MG63 (cell line): ENCODE results near the gene CSF3R. TPM values are rescaled to one million over a fixed set of nuclear protein-coding genes. Genes with fewer than 3 reads are reported as not detected.

ENCODE experiments used
- DNase-seq: peaks from one replicate; pipeline ENCODE4 v3.0.0-alpha.2; 2020
- H3K27me3 ChIP-seq: fragments of 250-450 bp; sonication (Bioruptor Pico); 2 replicates; pipeline ENCODE4 v1.5.1; 2020; ENCODE audit warnings: mild to moderate bottlenecking, moderate library complexity
- H3K36me3 ChIP-seq: fragments of 250-450 bp; sonication (Bioruptor Pico); 2 replicates; pipeline ENCODE4 v1.5.1; 2020; ENCODE audit warnings: mild to moderate bottlenecking, moderate library complexity
- H3K4me3 ChIP-seq: fragments of 250-450 bp; sonication (Bioruptor Pico); 2 replicates; pipeline ENCODE4 v1.5.1; 2020; ENCODE audit warnings: mild to moderate bottlenecking, moderate library complexity
- H3K9me3 ChIP-seq: fragments of 250-450 bp; sonication (Bioruptor Pico); 2 replicates; pipeline ENCODE4 v1.5.1; 2020; ENCODE audit warnings: mild to moderate bottlenecking, moderate library complexity
- total RNA-seq: library from RNA; depleted of rRNA; stranded (reverse); fragments of >200 nt; shearing (Covaris generic); gene quantifications from 2 replicates; pipeline ENCODE4 v1.2.3, GENCODE V29; 2014; ENCODE audit warnings: low replicate concordance; rRNA removed

Gene CSF3R
- not detected in 2 replicates for total RNA-seq

DNA sequence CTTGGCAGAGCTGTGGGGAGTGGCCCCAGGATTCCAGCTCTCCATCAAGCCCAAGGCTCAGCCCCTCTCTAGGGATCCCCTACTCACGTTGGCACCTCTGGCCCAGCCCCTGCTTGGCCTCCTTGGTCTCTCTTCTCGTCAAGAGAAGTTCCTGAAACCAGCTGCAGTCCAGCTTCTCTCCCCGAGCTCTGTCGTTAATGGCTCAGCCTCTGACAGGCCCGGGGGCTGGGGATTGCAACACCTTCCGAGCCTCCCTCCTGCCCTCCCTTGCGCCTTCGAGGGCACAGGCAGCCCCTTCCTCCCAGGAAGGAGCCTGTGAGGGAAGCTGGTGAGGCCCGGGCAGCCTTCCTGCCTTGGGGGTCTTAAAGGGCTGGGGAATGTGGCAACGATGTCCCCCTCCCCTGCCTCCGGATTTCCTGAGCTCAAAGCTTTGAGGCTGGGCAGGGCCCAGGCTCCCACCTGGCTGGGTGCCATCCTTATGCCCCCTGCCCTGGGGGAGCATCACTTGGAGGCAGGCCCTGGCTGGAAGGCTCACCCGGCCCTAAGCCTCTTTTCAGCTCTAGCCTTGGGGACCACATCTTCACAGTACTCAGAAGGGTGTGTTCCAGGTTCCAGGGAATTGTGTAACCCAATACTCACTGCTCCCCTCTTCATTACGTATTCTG, at the start of gene CSF3R:
Gene CSF3R (minus strand): TSS at position 190 of the 665 bp plus-strand sequence. CDS start 3,417 bp downstream, outside the sequence.
- Histone ChIP-seq H3K4me3 (no peak within 1 kb of the TSS), H3K36me3 (no peaks in the 10 kb centered on the region), H3K9me3 (no peaks in the 10 kb centered on the region), H3K27me3 (no peaks in the 10 kb centered on the region)
- no peak for DNase-seq

DNA sequence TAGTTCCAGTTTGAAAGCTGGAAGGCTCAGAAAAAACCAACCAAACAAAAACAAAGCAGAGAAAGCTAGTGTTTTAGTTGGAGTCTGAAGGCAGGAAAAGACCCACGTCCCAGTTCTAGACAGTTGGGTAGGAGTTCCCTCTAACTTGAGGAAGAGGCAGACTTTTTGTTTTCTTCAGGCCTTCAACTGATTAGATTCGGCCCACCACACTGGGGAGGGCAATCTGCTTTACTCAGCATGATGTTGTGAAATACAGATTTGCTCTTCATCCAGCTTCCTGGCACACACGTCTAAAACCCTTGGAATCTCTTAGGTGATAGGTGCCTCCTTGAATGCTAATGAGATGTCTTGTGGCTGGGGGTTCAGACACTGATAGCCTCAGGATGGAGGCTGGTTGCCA, 49.1 kb upstream of the CSF3R start:
- H3K36me3 ChIP-seq = no peaks in the 10 kb centered on the region
- H3K27me3 ChIP-seq = peaks cover 7% of the 10 kb centered on the region; the same call in 1 of the 2 replicates
- H3K9me3 ChIP-seq = no peaks in the 10 kb centered on the region
- no peak overlapping the region for H3K4me3 ChIP-seq
- DNase-seq = no peak

DNA sequence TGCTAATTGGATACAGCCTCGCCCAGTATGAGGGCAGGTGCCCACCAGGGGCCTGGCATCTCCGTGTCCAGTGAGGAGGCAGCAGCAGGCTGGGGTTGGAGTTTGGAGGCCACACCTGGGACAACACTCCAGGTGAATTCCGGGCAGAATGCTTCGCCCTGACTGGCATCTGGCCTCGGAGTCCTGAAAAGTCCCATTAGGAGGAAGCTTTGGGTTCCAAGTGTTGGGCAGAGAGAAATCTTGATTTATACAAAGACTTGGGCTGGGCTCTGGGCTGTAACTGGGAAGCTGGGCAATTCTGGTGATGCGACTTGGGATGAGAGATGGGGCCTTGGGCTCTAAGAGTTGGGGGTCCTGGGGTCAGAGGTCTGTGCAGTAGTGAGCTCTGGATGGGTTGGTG, 48.1 kb upstream of the CSF3R start:
- DNase-seq = no peak
- Histone ChIP-seq H3K36me3 (no peaks in the 10 kb centered on the region), H3K4me3 (no peak overlapping the region), H3K9me3 (no peaks in the 10 kb centered on the region), H3K27me3 (peaks cover 3% of the 10 kb centered on the region; the same call in 1 of the 2 replicates)

DNA sequence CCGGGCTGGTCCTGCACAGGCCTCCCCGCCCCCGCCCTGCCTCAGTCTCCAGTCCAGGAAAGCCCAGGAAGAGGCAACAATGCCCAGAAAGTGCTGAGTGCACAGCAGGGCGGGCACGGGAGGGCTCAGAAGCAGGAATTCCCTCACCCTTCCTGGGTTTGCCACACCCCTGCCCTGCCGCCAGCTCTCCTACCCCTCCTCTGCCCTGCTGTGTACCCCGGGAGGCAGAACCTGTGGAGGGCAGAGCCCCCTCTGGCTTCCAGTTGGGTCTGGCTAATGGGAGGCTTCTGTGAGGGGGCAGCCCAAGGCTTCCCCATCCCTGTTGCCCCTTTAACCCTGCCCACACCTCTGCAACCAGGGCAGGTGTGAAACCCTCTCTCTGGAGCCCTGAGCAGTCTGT, 47.5 kb upstream of the CSF3R start:
- H3K27me3 ChIP-seq = peaks cover 3% of the 10 kb centered on the region; the same call in 1 of the 2 replicates
- DNase-seq = no peak
- no peaks in the 10 kb centered on the region for H3K9me3 ChIP-seq
- H3K4me3 ChIP-seq = no peak overlapping the region
- no peaks in the 10 kb centered on the region for H3K36me3 ChIP-seq

DNA sequence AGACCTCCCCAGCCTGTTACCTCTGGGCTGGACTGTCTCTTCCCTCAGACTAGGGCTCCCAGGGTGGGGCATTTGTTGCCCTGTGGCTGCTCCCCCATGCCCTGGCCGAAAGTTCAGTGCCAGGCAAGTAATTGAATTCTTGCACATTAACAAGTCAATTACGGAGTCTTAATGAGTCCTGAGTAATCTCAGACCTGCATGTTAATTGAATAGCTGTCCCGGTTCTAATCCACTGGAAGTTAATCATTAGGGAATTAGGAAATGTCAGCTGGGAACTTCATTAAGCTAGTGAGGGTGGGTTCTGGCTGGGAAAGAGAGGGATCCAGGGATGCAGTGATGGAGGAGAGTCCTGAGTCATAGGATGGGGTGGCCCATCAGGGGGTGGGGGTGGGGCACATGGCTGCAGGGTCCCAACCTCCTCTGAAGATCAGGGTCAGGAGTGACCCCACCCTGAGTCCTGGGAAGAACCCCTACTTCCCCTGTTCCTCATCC, 47.1 kb upstream of the CSF3R start:
- no peak for DNase-seq
- Histone ChIP-seq H3K9me3 (no peaks in the 10 kb centered on the region), H3K4me3 (no peak overlapping the region), H3K27me3 (peaks cover 3% of the 10 kb centered on the region; the same call in 1 of the 2 replicates), H3K36me3 (no peaks in the 10 kb centered on the region)

DNA sequence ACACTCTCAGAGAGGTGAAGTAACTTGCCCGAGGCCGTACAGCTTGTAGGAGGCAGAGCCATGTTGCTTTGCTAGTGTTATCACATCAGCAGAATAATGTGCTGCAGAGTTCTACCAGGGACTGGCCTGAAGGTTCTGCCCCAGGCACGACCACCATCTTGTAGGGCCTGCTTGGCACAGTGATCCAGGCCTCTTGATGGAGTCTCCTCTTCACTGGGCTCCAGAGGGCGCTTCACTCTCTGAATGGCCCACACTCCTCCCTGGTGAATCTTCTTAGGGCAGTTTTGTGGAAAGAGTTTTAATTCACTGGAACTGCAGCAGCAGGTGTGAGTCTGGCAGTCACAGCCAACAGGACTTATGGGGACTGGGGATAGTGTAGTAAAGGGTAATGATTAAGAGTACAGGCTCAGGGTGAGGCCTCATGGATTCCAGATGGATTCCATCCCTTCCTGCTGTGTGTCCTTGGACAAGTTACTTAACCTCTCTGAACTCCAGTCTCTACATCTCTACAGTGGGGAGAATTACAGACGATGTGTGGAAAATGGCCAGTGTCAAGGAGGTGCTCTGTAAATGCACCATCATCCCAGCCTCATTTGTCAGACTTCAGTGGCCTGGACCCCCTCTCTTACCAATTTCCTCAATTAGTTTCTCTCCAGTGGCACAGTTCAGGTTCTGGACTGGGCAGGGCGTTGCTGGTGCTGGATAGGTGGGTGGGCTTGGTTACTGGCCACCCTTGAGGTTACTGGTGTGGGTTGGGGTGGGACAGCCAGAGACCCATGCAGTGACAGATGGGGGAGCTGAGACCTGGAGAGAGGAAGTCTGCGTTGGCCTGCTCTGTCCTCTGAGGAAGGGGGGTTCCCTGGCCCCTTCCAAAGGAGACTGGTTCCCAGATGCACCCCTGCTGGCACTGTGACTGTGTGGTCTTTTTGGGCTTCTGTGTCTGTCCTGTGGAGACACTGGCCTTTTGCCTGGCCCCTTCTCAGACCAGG, 45.9 kb upstream of the CSF3R start:
- Histone ChIP-seq H3K27me3 (peaks cover 3% of the 10 kb centered on the region; the same call in 1 of the 2 replicates), H3K9me3 (no peaks in the 10 kb centered on the region), H3K36me3 (no peaks in the 10 kb centered on the region), H3K4me3 (no peak overlapping the region)
- no peak for DNase-seq

DNA sequence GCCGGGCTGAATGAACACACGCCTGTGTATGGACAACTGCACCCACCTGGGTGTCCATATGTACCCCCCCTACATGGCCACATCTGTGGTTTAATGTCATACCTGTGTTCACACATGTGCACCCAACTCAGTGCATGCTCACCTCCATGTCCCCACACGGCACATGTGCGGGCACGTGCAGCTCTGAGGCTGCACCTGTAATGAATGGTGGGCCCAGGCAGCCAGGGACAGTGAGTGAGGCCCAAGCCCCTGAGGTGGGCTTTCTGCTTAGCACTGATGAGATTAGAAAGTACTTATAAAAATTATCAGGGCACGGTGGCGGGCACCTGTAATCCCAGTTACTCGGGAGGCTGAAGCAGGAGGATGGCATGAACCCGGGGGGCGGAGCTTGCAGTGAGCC, 42.5 kb upstream of the CSF3R start:
- no peaks in the 10 kb centered on the region for H3K27me3 ChIP-seq
- no peaks in the 10 kb centered on the region for H3K9me3 ChIP-seq
- H3K36me3 ChIP-seq = no peaks in the 10 kb centered on the region
- no peak overlapping the region for H3K4me3 ChIP-seq
- no peak for DNase-seq

DNA sequence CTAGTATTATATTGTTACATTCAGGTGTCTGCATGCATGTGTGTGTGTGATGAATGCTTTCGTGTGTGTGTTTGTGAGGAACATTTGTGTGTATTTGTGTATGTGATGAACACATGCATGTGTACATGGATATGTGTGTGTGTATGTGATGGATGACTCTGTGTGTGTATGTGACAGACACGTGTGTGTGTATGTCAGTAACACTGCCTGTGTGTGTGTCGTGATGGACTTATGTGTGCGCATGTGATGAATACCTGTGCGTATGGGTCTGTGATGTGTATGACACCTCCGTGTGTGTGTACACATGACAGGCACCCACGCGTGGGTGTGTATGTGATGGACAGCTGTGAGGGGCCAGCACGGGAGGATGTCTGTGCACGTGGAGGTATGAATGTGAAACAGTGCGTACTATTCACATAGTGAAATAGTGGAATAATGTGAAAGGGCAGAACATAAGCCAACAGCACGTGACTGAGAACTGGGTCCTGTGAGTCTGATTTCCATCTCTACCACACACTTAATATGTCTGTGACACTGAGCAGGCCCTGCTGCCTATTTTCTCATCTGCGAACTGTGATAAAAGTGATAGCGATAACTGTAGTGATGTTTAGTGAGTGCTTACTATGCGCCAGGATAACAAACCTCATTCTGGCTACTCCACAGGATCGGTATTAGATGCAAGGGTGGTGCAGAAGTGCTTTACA, 41.8 kb upstream of the CSF3R start:
- DNase-seq = no peak
- H3K36me3 ChIP-seq = no peaks in the 10 kb centered on the region
- H3K27me3 ChIP-seq = no peaks in the 10 kb centered on the region
- no peaks in the 10 kb centered on the region for H3K9me3 ChIP-seq
- H3K4me3 ChIP-seq = no peak overlapping the region

DNA sequence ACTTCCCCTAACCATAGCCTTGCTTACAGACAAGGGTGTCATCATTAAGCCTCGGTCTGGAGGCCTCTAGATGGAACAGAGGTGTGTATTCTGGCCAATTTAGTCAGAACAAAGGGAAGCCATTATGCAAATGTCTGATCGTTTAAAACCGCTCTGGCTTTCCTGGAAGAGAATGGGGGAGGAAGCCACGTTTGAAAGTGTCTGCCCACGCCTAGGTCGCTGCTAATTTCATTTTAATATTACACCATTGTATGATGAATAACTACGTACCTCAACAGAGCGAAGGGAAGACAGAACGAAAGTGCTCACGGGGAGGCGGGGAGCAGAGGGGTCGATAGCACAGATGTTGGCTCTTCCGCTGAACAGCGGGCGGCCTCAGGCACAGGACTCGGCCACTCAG, 41.1 kb upstream of the CSF3R start:
- no peak overlapping the region for H3K4me3 ChIP-seq
- no peaks in the 10 kb centered on the region for H3K9me3 ChIP-seq
- no peak for DNase-seq
- H3K36me3 ChIP-seq = no peaks in the 10 kb centered on the region
- no peaks in the 10 kb centered on the region for H3K27me3 ChIP-seq

DNA sequence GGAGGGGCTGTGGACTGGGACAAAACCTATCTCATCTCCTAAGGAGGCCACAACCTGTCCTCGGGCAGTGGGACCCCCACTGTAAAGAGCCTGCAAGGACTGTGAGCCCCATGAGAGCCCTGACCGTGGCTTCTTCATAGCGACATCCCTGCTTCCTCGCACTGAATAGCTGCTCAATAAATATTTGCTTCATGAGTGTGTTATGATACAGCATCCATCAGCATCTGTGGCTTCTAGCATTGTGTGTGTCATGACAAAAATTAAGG, 40.5 kb upstream of the CSF3R start:
- H3K4me3 ChIP-seq = no peak overlapping the region
- H3K9me3 ChIP-seq = no peaks in the 10 kb centered on the region
- H3K36me3 ChIP-seq = no peaks in the 10 kb centered on the region
- no peak for DNase-seq
- no peaks in the 10 kb centered on the region for H3K27me3 ChIP-seq

DNA sequence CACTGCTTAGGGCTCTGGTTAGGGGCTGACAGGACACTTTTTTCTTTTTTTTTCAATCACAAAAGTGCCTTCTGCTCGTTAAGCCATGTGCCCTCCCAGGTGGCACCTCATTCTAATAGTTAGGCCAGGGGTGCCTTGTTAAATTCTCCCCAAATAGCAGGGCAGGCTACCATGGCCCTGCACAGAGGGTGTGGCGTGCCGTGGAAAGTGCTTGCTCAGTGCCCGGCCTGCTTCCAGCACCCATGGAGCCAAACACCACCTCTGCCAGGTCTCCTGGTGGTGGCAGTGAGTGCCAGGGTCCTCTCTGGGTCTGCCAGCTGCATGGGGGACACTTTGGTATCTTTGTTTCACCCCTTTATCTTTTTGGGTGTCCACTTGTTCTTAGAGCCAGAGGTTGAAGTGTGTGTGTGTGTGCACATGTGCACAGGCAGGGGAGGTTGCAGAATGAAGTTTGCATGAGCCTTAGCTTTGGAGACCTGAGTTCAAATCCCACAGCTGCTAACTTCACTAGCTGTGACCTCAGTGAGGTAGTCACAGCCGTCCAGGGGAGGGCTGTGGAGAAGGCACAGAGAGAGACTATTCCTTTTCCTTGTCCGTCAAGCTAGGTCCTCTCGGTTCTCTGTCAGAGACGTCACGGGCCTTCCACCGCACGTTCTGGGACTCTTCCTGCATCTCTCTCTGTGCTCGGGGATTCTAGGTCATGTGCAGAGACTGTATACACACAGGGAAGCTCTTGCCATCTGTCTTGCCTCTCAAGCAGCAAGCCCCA, 39.9 kb upstream of the CSF3R start:
- DNase-seq = no peak
- Histone ChIP-seq H3K36me3 (no peaks in the 10 kb centered on the region), H3K9me3 (no peaks in the 10 kb centered on the region), H3K4me3 (no peak overlapping the region), H3K27me3 (no peaks in the 10 kb centered on the region)

DNA sequence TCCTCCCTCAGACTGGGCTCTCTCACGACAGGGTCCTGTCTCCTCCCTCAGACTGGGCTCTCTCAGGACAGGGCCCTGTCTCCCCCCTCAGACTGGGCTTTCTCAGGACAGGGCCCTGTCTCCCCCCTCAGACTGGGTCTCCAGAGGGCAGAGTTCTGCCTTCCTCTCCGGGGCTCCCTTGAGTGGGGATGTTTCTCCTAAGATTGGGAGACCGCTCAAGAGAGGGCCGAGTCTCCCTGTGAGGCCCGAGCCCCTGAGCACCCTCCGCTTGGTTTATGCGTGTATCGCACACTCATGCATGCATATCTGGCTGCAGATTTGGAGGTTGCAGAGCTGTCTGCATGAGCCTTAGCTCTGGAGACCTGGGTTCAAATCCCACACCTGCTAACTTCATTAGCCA, 39.3 kb upstream of the CSF3R start:
- no peaks in the 10 kb centered on the region for H3K9me3 ChIP-seq
- no peaks in the 10 kb centered on the region for H3K36me3 ChIP-seq
- H3K4me3 ChIP-seq = no peak overlapping the region
- no peak for DNase-seq
- H3K27me3 ChIP-seq = no peaks in the 10 kb centered on the region

DNA sequence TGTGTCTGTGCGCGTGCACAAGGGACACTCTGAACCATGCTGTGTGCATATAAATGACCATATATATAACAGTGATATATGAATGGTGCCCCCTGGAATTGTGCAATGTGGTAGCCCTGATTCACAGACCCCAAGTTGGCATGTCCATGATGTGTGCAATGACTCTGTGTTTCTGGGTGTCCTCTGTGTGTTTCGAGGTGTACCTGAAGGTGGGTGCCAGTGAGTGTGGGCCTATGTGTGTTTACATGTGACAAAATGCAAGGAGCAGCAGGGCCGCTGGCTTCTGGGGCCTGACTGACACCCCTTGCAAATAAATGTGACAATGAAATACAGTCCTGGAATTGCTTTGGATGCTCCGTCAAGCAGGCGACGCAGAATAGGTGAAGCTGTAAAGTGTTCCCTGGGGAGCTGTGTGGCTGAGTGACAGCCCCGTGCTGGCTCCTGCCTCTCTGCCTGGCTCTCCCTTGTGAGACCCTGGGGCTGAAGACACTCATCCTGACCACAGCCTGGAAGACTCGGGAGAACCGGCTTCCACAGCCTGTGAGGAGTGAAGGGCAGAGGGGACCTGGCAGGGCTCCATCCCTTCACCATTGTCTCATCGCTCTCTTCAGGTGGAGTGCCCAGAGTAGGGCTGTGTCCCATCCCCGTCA, 38.2 kb upstream of the CSF3R start:
- Histone ChIP-seq H3K9me3 (no peaks in the 10 kb centered on the region), H3K27me3 (no peaks in the 10 kb centered on the region)
- DNase-seq = no peak

DNA sequence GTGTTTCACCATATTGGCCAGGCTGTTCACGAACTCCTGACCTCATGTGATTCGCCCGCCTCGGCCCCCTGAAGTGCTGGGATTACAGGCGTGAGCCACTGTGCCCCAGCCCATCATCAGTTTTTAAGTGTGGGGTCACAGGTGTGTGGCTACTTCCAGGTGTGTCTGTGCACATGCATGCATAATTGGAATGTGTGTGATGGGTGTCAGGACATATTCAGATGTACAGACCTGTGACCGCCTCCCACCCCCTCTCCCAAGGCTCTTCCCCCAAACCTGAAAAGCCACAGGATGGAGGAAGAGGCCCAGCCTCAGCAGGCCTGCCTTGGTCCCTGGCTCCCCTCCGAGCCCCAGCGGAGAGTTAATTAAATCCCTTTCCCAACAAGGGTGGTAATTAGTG, 37.3 kb upstream of the CSF3R start:
- H3K9me3 ChIP-seq = no peaks in the 10 kb centered on the region
- H3K27me3 ChIP-seq = no peaks in the 10 kb centered on the region
- no peak for DNase-seq
- H3K36me3 ChIP-seq = no peaks in the 10 kb centered on the region
- no peak overlapping the region for H3K4me3 ChIP-seq

More for the DNA sequence above, 38.2 kb upstream of the CSF3R start:
- Histone ChIP-seq H3K36me3 (no peaks in the 10 kb centered on the region), H3K4me3 (no peak overlapping the region)

DNA sequence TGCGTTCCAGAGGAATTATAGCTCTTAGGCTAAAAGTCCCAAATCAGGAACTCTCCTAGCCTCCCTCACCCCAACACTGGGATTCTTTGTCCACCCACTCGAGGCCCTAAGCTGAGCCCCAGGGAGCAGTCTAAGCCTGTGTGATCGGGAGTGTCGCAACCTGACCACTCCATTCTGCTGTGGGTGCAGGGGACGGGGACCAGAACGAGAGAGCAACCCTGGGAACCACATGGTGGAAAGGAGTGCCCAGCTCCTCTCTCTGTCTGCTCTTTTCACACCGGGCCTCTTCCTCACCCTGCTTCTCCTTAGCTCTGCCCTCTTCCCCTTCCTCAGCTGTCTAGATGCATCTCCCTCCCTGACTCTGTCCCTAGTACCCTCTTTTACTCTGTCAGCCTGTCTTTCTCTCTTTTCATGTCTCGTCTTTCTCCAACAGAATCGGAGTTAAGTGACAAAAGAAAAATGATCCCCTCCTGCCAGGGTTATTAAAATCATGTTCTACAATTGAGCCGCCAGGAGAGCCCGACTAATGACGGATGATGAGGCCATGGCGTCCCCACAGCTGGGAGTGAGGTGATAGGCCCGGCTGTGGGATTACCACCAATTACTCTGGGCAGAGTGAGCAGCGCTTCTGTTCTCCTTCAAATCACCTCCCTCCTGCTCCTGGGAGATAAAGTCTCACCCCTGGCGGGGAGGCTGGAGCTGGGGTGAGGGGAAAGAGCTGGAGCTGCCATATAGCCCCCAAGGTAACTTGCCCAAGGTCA, 34.5 kb upstream of the CSF3R start:
- Histone ChIP-seq H3K4me3 (no peak overlapping the region), H3K27me3 (no peaks in the 10 kb centered on the region), H3K36me3 (no peaks in the 10 kb centered on the region), H3K9me3 (no peaks in the 10 kb centered on the region)
- DNase-seq = no peak
